NCI-H1930 (cell line): ENCODE data around the gene MIEF2.
"Not testable (repeated sequence)": the region's sequence is repeated elsewhere in the genome, so short reads cannot be mapped to it uniquely, and the experiment has no call there.

Experiments
- DNase-seq, 2 experiments: peaks; one replicate each; lab custom pipeline; 2025; lab: John Stamatoyannopoulos, UW

The MIEF2 gene

GRCh38 chr17:18291718-18292540 lies 31.5 kb downstream of the MIEF2 start:
- no peak for DNase-seq

DNA sequence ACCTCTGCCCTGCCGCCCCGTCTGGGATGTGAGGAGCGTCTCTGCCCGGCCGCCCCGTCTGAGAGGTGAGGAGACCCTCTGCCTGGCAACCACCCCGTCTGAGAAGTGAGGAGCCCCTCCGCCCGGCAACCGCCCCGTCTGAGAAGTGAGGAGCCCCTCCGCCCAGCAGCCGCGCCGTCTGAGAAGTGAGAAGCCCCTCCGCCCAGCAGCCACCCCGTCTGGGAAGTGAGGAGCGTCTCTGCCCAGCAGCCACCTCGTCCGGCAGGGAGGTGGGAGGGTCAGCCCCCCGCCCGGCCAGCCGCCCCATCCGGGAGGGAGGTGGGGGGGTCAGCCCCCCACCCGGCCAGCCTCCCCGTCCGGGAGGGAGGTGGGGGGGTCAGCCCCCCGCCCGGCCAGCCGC lies 37.6 kb downstream of the MIEF2 start:
- not testable (repeated sequence) for DNase-seq

DNA sequence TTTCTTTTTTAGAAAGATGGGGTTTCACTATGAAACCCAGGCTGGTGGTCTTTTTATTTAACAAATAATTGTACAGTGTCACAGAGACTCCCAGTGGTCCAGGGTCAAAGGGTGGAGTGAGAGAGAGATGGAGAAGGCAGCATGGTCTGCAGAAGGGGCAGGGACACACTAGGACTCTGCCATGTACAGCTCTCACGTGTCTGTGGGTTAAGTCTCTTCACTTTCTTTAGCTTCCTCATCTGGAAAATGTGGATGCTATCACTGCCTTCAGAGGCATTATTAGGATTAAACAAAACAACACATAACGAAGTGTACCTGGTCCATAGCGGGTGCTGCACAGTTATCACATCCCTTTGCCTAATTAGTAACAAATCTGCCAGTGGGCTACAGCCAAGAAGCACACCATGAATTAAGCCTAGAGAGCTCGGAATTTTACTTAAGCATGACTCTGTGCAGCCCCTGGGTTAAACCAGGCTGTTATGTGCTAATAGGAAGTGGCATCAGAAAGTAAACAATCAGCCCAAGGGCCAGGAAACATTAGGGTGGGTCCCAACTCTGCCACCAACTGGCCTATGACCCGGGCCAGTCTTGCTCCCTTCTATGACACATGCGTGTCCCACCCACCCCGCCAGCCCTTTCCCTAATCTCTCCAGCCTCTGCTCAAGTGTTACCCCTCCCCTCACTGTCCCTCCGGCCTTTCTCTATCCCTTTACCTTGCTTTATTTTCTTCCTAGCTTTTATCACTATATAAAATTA lies 40.4 kb downstream of the MIEF2 start:
- no peak for DNase-seq

GRCh38 chr17:18303206-18303605 lies 42.7 kb downstream of the MIEF2 start:
- DNase-seq = not testable (repeated sequence)

GRCh38 chr17:18309202-18309601 lies 48.7 kb downstream of the MIEF2 start:
- no peak for DNase-seq

DNA sequence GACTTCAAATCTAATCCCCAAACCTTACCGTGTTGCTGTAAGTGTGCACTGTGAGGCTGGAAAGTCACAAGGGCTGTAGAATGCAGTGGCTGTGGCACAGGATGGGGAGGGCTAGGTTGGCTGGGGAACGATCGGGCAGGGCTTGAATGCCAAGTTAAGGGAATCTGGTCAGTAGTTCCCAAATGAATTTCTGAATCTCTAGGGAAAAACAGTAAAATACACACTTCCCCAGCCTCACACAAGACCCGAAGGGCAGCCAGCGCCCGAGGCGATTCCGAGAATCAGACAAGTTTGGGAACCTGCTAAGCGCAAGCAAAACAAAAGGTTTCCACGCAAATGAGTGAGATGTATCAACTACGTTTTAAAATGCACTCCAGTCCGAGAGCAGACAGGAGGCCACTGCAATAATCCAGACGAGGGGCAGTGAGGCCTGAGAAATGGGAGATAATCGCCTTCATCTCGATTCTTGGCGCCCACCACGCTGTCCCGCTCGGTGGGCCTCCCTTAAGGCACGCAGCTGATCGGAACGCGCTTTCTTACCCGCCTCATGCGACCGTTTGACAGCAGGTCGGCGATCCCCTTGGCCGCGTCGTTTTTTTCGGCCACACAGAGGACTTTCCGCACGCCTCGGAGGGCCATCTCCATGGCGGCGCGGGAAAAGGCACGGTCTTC lies 53.7 kb downstream of the MIEF2 start:
- no peak for DNase-seq

GRCh38 chr17:18314731-18315561 lies 54.5 kb downstream of the MIEF2 start, which contains the start of the genes SMCR8 and TOP3A:
Gene SMCR8, plus strand, starts transcription at chr17:18315293. Its CDS starts 497 bp downstream, at chr17:18315790.
Gene TOP3A, minus strand, starts transcription at chr17:18314994. Its CDS starts 216 bp downstream, at chr17:18314778.
- peak; percentile 88 to 91 for DNase-seq

GRCh38 chr17:18315562-18315922 lies 55.1 kb downstream of the MIEF2 start:
- DNase-seq = no peak

GRCh38 chr17:18315961-18316360 lies 55.5 kb downstream of the MIEF2 start:
- DNase-seq = no peak
